Vagina (tissue), 2 donors: ENCODE results near the gene MAT2B.

Experiments
- POLR2A ChIP-seq, 2 donors: fragments of 450-650 bp; IDR thresholded peaks; one replicate each; pipeline ENCODE4 v1.6.1; 2017; ENCODE audit warnings: antibody characterized with exemption in 2 of 2, mild to moderate bottlenecking in 2 of 2, moderate library complexity in 2 of 2
- TF ChIP-seq, protein P1 (sequence below), 3 experiments: fragments of 450-650 bp in 2 of 3; fragments of 200-600 bp in 1 of 3; sonication (generic) in 1 of 3; IDR thresholded peaks; one replicate each; pipeline ENCODE4 v1.5.1; 2017 to 2019; ENCODE audit warnings: antibody characterized with exemption in 3 of 3, mild to moderate bottlenecking in 2 of 3, moderate library complexity in 2 of 3

DNA sequence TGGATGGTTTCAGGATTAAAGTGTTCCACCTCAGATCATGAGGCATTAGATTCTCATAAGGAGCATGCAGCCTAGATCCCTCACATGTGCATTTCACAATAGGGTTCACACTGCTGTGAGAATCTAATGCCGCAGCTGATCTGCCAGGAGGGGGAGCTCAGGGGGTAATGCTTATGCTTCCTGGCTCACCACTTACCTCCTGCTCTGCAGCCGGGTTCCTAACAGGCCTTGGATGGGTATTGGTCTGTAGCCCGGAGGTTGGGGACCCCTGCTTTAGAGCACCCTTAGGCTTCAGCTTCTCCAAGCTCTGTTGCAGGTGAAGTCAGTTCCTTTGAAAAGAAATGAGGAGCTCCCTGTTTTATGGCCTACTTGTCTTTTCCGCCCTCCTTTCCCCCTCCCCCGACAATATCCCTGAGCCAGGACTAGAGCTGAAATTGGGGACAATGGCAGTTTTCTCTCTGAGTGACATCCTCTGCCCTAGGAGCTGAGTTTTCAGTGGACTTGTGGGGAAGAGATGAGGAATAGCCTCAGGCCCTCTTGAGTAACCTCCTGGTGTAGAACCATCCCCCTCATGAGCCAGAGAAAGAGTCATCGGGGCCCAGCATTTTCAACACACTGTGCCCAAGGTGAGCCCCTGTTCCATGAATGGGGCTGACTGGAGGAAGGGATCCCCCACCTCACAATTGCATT, 16.2 kb upstream of the MAT2B start:
- no peak for TF ChIP-seq POLR2A (IDR thresholded peaks at IDR 0.05)
- TF ChIP-seq, protein P1, sequence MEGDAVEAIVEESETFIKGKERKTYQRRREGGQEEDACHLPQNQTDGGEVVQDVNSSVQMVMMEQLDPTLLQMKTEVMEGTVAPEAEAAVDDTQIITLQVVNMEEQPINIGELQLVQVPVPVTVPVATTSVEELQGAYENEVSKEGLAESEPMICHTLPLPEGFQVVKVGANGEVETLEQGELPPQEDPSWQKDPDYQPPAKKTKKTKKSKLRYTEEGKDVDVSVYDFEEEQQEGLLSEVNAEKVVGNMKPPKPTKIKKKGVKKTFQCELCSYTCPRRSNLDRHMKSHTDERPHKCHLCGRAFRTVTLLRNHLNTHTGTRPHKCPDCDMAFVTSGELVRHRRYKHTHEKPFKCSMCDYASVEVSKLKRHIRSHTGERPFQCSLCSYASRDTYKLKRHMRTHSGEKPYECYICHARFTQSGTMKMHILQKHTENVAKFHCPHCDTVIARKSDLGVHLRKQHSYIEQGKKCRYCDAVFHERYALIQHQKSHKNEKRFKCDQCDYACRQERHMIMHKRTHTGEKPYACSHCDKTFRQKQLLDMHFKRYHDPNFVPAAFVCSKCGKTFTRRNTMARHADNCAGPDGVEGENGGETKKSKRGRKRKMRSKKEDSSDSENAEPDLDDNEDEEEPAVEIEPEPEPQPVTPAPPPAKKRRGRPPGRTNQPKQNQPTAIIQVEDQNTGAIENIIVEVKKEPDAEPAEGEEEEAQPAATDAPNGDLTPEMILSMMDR (IDR thresholded peaks at IDR 0.05), result no peak
